ENCODE measurements around the gene RALGPS1. TPM values are rescaled to one million over a fixed set of nuclear protein-coding genes. Genes with fewer than 3 reads are reported as not detected.

RALGPS1 gene
- total and polyA plus RNA-seq, 2 of the 13 experiments (the other 11 are each of a cell fraction or from before 2014, with no cell fraction given), result 3.7 to 6.5 TPM

DNA sequence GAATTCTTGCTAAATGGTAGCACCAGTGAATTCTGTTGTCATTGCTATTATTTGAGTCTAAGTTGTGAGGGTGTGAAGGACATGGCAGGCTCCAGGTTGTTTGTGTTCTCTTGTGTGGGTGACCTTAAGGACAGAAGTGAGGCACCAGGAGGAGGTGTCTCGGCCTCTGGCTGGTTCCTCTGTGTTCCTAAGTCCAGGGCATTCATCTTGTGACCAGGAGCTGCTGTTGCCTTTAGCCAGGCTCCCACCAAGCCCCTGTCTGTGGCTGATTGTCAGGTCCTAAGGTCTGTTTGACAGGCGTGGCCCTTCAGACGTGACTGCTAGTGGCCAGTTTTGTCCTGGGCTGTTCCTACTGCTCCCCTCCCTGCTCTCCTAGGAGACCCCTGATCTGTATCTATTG is 118.5 kb downstream of the RALGPS1 start:
- Histone ChIP-seq H3K4me2 (ENCODE audit: low read depth, low read length) (no peak overlapping the region), H3K9ac (ENCODE audit: insufficient read depth, low read depth, low read length) (no peak overlapping the region), H2AFZ (ENCODE audit: low read length) (no peak overlapping the region), H3K4me3 (replicated peaks in 1 of 3; ENCODE audit: insufficient read depth in 1 of 3, low read depth in 2 of 3, low read length in 3 of 3) (no peak overlapping the region), H3K27ac (ENCODE audit: extremely low read length, insufficient read depth, low read length) (no peak overlapping the region), H3K27me3 (ENCODE audit: control insufficient read depth in 1 of 2, insufficient read depth in 2 of 2, low read length in 2 of 2) (no peaks in the 10 kb centered on the region), H4K20me1 (ENCODE audit: insufficient read depth, low read length) (no peaks in the 10 kb centered on the region), H3K79me2 (ENCODE audit: insufficient read depth, low read length) (no peaks in the 10 kb centered on the region), H3K4me1 (ENCODE audit: insufficient read depth, low read length) (no peaks in the 10 kb centered on the region; the same call in 1 of the 2 replicates), H3K36me3 (replicated peaks in 1 of 2; ENCODE audit: control insufficient read depth in 1 of 2, insufficient read depth in 2 of 2, low read length in 2 of 2) (no peaks in the 10 kb centered on the region), H3K9me3 (ENCODE audit: low read length) (no peaks in the 10 kb centered on the region)
- DNase-seq (ENCODE audit: low spot score) (no peak), ATAC-seq (no peak), FAIRE-seq (no peak)
- WGBS (ENCODE audit: low lambda C conversion rate), result 50% methylated on average over 2 of the region's 3 CpGs
- in situ Hi-C loops (cut with HindIII; ENCODE audit: extremely low pct_ligation_motif_present, low pct_unique_long_range_greater_than_20kb) (no loop called here), intact Hi-C loops (cut with micrococcal nuclease; ENCODE audit: unreplicated experiment) (no loop called here)
- ChIA-PET CTCF (ENCODE audit: low intra/inter-chr PET ratio, low total read pairs) (no interaction called here), POLR2A (no interaction called here)
- BruUV-seq (replicated peaks), result no TSS peak
- TF ChIP-seq SMAD9 (CRISPR knock-in tag; IDR thresholded peaks at IDR 0.05), result no peak
- no peak for TF ChIP-seq MBNL3 (CRISPR knock-in tag; conservative IDR thresholded peaks at IDR 0.05)
- no peak for TF ChIP-seq ZKSCAN8 (CRISPR knock-in tag; IDR thresholded peaks at IDR 0.05; ENCODE audit: borderline replicate concordance)
- TF ChIP-seq FOXC1 (CRISPR knock-in tag; IDR thresholded peaks at IDR 0.05; ENCODE audit: borderline replicate concordance), result no peak
- TF ChIP-seq, protein P1, sequence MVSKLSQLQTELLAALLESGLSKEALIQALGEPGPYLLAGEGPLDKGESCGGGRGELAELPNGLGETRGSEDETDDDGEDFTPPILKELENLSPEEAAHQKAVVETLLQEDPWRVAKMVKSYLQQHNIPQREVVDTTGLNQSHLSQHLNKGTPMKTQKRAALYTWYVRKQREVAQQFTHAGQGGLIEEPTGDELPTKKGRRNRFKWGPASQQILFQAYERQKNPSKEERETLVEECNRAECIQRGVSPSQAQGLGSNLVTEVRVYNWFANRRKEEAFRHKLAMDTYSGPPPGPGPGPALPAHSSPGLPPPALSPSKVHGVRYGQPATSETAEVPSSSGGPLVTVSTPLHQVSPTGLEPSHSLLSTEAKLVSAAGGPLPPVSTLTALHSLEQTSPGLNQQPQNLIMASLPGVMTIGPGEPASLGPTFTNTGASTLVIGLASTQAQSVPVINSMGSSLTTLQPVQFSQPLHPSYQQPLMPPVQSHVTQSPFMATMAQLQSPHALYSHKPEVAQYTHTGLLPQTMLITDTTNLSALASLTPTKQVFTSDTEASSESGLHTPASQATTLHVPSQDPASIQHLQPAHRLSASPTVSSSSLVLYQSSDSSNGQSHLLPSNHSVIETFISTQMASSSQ (IDR thresholded peaks at IDR 0.05; ENCODE audit: low read depth), result no peak
- TF ChIP-seq, protein P1 (CRISPR knock-in tag; IDR thresholded peaks at IDR 0.05; ENCODE audit: borderline replicate concordance), result no peak
- no peak for TF ChIP-seq ZNF7 (CRISPR knock-in tag; IDR thresholded peaks at IDR 0.05)
- TF ChIP-seq ZBTB8A (CRISPR knock-in tag; IDR thresholded peaks at IDR 0.05; ENCODE audit: borderline replicate concordance, low read depth), result no peak

Measured in HepG2 (cell line).